Breast epithelium (tissue), 3 donors: ENCODE measurements around the gene METTL5.

Experiments used
- POLR2A ChIP-seq: fragments of 450-650 bp; IDR thresholded peaks from one replicate; pipeline ENCODE4 v1.6.1; 2016; ENCODE audit warnings: antibody characterized with exemption, mild to moderate bottlenecking, moderate library complexity
- TF ChIP-seq, protein P1 (sequence below), 3 donors: fragments of 450-650 bp; IDR thresholded peaks; one replicate each; pipeline ENCODE4 v1.5.1; 2016 to 2017; ENCODE audit warnings: antibody characterized with exemption in 3 of 3, mild to moderate bottlenecking in 3 of 3, moderate library complexity in 3 of 3

DNA sequence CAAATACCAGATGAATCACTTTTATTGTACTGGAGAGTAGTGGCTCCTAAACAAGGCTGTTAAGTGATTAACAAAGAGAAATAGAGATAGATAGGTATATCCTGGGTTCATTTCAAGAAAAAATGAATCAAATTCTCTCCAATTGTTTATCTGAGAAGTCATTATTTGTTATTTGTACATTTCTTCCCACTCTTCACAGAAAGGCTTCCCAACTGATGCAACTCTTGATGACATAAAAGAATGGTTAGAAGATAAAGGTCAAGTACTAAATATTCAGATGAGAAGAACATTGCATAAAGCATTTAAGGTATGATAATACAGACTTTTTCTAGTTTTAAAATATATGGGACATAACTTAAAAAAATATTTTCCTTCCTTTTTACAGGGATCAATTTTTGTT, 18.1 kb downstream of the METTL5 start:
- TF ChIP-seq, protein P1, sequence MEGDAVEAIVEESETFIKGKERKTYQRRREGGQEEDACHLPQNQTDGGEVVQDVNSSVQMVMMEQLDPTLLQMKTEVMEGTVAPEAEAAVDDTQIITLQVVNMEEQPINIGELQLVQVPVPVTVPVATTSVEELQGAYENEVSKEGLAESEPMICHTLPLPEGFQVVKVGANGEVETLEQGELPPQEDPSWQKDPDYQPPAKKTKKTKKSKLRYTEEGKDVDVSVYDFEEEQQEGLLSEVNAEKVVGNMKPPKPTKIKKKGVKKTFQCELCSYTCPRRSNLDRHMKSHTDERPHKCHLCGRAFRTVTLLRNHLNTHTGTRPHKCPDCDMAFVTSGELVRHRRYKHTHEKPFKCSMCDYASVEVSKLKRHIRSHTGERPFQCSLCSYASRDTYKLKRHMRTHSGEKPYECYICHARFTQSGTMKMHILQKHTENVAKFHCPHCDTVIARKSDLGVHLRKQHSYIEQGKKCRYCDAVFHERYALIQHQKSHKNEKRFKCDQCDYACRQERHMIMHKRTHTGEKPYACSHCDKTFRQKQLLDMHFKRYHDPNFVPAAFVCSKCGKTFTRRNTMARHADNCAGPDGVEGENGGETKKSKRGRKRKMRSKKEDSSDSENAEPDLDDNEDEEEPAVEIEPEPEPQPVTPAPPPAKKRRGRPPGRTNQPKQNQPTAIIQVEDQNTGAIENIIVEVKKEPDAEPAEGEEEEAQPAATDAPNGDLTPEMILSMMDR (IDR thresholded peaks at IDR 0.05): no peak
- no peak for TF ChIP-seq POLR2A
